DMS79 treated with DMSO at 0.1 percent for 48 hours (cell line): ENCODE data around the gene RNF145.
"Not testable (repeated sequence)": the region's sequence is repeated elsewhere in the genome, so short reads cannot be mapped to it uniquely, and the experiment has no call there.

Experiments
- DNase-seq: peaks from one replicate; lab custom pipeline; 2025; lab: John Stamatoyannopoulos, UW

The RNF145 gene

GRCh38 chr5:159156426-159157238, 52.7 kb downstream of the RNF145 start:
- DNase-seq = peak; percentile 21

- DNase-seq = no peak
These were observed 53.4 kb downstream of the RNF145 start for GRCh38 chr5:159155960-159156359.

- DNase-seq = no peak
These were observed 56.5 kb downstream of the RNF145 start for GRCh38 chr5:159152876-159153275.

GRCh38 chr5:159149085-159149484, 60.3 kb downstream of the RNF145 start:
- DNase-seq = no peak

GRCh38 chr5:159147976-159148375, 61.4 kb downstream of the RNF145 start:
- DNase-seq = no peak

- DNase-seq = no peak
These were observed 62.5 kb downstream of the RNF145 start for GRCh38 chr5:159146839-159147238.

- DNase-seq = not testable (repeated sequence)
These were observed 64.2 kb downstream of the RNF145 start for GRCh38 chr5:159145160-159145559.

- no peak for DNase-seq
These were observed 69.6 kb downstream of the RNF145 start for GRCh38 chr5:159139802-159140201.

- DNase-seq = no peak
These were observed 73.3 kb downstream of the RNF145 start for GRCh38 chr5:159135896-159136531.

- DNase-seq = peak; percentile 46
These were observed 76.2 kb downstream of the RNF145 start for GRCh38 chr5:159133041-159133741.

- peak; percentile 42 for DNase-seq
These were observed 76.8 kb downstream of the RNF145 start for GRCh38 chr5:159132429-159133040.

GRCh38 chr5:159131951-159132350, 77.4 kb downstream of the RNF145 start:
- DNase-seq = no peak

GRCh38 chr5:159130871-159131270, 78.5 kb downstream of the RNF145 start:
- DNase-seq = no peak

- no peak for DNase-seq
These were observed 81.2 kb downstream of the RNF145 start for GRCh38 chr5:159128070-159128541.

GRCh38 chr5:159123700-159124099, 85.7 kb downstream of the RNF145 start:
- no peak for DNase-seq

- no peak for DNase-seq
These were observed 86.2 kb downstream of the RNF145 start for GRCh38 chr5:159123189-159123588.

- no peak for DNase-seq
These were observed 88.3 kb downstream of the RNF145 start for GRCh38 chr5:159121061-159121460.

- no peak for DNase-seq
These were observed 88.9 kb downstream of the RNF145 start for GRCh38 chr5:159120446-159120845.

GRCh38 chr5:159119842-159120241, 89.5 kb downstream of the RNF145 start:
- not testable (repeated sequence) for DNase-seq

GRCh38 chr5:159118958-159119659, 90.2 kb downstream of the RNF145 start:
- DNase-seq = not testable (repeated sequence)

GRCh38 chr5:159113405-159113804, 95.9 kb downstream of the RNF145 start:
- DNase-seq = no peak

- DNase-seq = no peak
These were observed 96.9 kb downstream of the RNF145 start for GRCh38 chr5:159112436-159112835.
